GM10266 (cell line): Measurements from ENCODE around the gene JAM3.
"Not testable (repeated sequence)": the region's sequence is repeated elsewhere in the genome, so short reads cannot be mapped to it uniquely, and the experiment has no call there.

Experiments
- DNase-seq: peaks from one replicate; pipeline ENCODE4 v3.0.0; 2012; ENCODE audit errors: extremely low spot score
- CTCF ChIP-seq: IDR thresholded peaks from 2 replicates; pipeline ENCODE4 v1.5.1; 2012; ENCODE audit warnings: mild to moderate bottlenecking, low read depth; ENCODE audit not compliant: control insufficient read depth, insufficient read depth; ENCODE audit errors: missing control alignments

The JAM3 gene

GRCh38 chr11:134072844-134073243, 4.0 kb downstream of the JAM3 start:
- DNase-seq, result no peak
- TF ChIP-seq CTCF, result no peak

- DNase-seq, result no peak
- TF ChIP-seq CTCF, result no peak
Observed at GRCh38 chr11:134074346-134074745, 5.5 kb downstream of the JAM3 start.

- DNase-seq, result no peak
- TF ChIP-seq CTCF, result no peak
Observed at GRCh38 chr11:134074766-134075165, 5.9 kb downstream of the JAM3 start.

- DNase-seq, result no peak
- no peak for TF ChIP-seq CTCF
Observed at GRCh38 chr11:134079317-134079716, 10.4 kb downstream of the JAM3 start.

GRCh38 chr11:134081258-134081657, 12.4 kb downstream of the JAM3 start:
- not testable (repeated sequence) for DNase-seq

- no peak for TF ChIP-seq CTCF
- DNase-seq, result no peak
Observed at GRCh38 chr11:134082990-134083389, 14.1 kb downstream of the JAM3 start.

GRCh38 chr11:134086376-134086775, 17.5 kb downstream of the JAM3 start:
- no peak for TF ChIP-seq CTCF
- DNase-seq, result no peak

- not testable (repeated sequence) for DNase-seq
Observed at GRCh38 chr11:134092006-134092405, 23.1 kb downstream of the JAM3 start.
